HG02623 (cell line): ENCODE measurements around the gene MPPED1.

Experiments used
- ATAC-seq: cut with Tn5 transposase; IDR thresholded peaks from one replicate; pipeline ENCODE4 v1.9.1; 2021; ENCODE audit warnings: moderate library complexity; ENCODE audit not compliant: unreplicated experiment

The MPPED1 gene

DNA sequence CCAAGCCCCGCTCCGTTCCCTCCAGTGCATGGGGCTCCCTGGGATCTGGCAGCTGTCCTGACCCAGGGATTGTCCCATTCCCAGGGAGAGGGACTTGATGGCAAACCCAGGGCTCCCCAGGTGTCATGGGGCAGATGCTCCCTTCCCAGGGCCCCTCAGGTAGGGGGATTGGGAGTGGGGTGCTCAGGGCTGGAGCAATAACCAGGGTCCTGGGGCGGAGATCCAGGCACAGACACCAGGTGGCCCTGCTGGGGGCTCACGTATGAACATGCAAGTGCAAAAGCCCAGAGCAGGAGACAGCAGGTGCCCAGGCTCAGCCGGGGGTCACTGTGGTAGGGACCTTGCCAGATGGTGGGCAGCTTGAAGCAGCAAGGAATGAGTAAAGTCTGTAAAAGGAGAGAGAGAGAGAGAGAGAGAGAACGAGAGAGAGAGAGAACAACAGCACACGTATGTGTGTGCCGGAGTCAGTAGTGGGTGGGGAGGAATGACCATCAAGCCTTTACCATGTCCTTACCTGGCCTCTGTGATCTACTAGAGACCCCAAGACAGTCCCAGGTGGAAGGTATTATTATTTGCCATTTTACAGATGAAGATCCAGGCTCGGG lies 19.3 kb upstream of the MPPED1 start:
- ATAC-seq, result no peak

DNA sequence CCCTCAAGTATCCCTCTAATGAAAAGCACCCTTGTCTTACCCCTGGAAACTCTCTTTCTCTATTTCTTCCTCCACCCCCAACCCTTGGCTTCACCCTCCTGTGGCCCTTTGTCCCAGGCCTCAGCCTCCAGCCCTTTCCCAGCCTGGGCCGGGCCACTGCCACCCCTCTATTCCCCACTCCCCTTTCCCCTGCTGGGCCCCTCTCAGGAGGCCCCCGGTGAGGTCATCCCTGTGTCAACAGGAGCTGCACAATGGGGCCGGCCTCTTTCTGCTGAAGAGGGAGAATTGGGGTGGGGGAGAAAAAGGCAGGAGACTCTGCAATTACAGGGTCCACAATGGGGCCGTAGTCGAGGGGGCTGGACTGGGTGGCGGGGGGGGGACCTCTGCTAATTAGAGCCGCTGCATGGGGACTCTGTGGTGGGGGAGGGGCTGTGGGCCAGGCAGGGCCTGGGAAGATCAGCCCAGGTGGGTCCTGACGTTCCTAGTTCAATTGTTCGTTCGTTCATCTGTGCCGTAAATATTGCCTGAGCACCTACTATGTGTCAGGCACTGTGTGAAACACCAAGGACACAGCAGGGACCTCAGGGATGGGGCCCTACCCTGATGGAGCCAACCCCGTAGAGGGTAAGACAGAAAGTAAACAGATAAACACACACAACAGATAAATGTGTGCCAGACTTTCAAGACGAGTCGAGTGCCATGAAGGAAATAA lies 18.5 kb upstream of the MPPED1 start:
- no peak for ATAC-seq

DNA sequence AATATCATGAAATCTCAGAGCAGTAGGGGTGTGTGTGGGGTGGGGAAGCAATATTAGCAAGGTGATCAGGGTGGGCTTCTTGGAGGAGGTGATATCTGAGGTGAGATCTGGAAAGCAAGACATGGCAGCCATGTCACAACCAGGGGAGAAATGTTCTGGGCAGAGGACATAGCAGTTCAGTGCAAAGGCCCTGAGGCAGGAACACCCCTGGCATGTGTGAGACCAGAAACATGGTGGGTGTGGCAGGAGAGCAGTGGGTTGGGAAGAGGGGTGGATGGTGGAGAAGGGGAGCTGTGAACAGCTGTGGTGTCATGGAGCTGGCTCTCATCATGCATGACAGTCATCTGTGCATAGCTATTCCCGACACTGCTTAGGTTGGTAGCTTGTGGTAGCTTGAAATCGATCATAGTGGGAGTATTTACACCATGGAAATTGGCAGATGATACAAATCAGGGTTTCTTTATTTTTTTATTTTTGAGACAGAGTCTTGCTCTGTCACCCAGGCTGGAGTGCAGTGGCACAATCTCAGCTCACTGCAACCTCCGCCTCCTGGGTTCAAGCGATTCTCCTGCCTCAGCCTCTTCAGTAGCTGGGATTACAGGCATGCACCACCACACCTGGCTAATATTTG lies 17.9 kb upstream of the MPPED1 start:
- no peak for ATAC-seq

DNA sequence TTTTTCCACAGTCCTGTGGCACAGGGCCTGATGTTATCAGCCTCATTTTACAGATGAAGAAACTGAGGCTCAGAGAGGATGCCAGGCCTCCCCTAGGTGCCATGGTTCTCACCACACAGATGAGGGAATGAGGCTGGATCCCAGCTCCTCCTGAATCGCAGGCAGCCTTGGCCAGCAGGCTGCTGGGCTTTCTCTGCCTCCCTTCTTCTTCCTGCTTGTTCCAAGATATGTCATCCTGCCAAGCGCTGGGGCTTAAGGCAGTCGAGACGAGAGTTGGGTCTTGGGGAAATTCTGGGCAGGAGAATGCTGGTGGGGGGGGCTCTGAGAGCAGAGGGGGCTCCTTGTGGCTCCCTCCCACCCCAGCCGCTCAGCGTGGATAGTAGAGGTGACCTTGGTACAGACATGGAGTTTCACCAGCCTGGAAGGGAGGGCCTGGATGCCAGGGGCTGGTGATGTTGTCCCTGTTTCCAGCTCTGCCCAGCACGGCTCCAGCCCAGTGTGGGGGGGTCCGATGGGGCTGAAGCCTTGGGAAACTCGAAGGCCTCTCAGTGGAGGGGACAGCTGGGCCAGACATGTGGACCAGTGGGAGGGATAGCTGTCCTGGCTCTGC lies 16.6 kb upstream of the MPPED1 start:
- no peak for ATAC-seq

DNA sequence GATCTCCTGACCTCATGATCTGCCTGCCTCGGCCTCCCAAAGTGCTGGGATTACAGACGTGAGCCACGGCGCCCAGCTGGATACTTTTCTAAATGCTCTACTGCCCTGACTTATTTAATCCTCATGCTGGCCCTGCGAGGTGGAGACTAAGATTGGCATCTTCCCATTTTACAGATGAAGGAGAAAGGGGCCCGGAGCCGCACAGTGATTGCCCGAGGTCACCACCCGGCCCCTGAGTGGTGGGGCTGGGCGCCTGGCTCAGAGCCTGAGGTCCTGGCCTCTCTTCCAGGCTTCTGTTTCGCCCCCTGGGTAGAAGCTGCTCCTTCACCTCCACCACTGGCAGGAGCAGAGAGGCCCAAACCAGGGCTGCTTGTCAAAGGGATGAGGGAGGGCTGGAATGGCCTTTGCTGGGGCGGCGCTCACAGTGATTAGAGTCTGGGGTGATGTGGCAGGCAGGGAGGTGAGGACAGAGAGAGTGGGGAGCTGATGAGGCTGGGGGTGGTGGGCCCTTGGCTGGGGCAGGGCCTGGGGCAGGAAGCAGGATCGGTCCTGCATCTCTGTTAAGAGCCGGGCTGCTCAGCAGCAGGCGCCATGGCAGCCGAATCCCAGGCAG lies 15.4 kb upstream of the MPPED1 start:
- no peak for ATAC-seq

DNA sequence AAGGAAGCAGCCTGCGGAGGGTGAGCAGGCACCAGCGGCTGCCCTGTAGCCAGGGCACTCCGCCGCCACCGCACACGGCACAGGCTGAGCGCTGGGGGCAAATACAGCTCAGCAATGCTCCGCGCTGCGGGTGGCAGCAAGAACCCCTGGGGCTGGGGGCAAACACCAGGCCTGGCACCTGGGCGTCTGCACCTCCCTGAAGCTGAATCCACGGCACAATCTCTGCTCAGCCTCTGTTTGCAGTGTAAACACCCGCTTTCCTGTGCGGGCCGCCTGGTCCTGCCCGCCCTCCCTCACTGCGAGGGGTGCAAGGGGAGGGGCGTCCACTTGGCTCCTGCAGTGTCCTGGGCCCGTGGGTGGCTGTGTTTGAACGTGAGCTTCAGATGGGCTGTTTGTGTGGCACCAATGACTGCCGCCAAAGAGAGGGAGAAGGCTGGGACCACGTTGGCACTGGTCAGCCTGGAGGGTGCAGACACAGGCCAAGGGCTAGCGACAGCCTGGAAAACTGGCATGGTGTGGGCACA lies 14.8 kb upstream of the MPPED1 start:
- ATAC-seq, result no peak

DNA sequence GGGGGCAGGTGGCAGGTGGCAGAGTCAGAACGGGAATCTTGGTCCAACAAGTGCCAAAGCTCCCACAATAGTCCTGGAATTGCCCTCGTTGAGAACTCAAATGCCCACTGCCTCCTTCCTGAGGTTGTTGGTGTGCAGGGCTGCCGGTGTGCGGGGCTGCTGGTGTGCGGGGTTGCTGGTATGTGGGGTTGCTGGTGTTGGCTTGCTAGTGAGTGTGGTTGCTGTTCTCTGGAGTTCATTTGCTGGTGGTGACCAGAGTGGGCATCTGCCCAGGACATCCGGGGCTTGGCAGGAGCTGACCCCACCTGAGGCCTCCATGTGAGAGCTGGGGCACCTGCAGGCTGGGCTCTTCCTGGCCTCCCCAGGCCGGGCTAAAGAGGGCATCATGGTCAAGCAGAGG lies 14.0 kb upstream of the MPPED1 start:
- ATAC-seq, result no peak

DNA sequence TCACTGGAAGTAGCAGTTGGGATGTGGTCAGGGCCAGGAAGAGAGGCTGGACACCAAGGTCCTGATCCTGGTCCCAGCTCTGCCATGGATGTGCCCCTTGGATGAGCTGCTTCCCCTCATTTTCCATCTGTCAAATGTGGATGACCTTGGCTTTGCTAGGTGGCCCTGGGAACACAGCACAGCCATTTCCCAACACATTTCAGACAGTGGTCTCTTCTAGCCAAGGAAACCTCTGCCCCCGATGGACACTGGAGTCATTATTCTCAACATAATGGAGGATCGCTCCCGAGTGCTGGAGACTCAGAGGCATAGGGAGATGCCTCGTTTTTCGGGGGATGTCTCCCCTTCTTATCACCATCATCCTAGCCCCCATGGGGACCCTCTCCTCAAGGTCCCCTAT lies 13.6 kb upstream of the MPPED1 start:
- ATAC-seq, result no peak

DNA sequence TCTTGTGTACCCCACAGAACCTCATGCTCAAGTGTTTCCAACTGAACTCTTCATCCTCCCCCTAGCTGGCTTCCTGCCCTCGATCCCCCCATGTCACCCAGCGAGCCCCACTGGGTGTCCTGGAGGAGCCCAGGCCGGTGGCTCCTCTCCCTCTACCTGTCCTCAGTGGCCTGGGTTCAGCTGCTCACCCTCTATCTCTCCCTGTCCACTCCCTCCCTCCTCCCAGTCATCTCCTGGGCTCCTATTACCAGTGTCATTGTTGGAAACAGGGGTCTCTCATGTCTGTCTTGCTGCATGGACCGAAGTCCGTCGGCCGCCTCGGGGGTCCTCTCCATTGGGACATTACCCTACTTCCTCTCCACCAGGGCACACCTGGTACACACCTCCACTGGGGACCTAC lies 12.9 kb upstream of the MPPED1 start:
- no peak for ATAC-seq

DNA sequence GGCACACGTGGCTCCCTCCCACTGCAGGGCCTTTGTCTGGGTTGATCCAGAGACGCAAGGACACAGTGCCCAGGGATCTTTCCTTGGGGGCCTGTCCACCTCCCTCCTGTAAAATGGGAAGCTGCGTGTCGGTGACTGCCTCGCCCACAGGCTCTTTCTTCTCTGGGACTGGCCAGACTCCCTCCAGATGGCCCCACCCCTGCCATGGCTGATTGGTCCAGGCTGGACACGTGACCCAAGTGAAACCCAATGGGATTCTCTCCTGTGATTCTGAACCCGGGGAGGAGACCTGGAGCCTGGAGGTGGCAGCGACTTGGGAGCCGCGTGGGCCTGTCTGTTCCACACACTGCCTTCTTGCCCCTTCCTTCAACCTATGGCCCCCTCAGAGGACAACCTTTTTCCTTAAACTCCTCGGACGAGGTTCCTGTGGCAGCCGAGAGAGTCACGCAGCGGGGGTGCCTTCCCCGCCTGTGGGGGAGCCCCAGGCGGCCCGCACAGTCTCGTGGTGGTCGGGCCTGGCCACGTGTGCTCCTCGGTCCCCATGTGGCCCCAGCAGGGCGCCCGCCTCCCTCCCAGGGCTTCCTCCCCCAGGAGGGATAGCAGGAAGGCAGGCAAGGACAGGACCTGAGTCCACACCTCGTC lies 12.4 kb upstream of the MPPED1 start:
- no peak for ATAC-seq

DNA sequence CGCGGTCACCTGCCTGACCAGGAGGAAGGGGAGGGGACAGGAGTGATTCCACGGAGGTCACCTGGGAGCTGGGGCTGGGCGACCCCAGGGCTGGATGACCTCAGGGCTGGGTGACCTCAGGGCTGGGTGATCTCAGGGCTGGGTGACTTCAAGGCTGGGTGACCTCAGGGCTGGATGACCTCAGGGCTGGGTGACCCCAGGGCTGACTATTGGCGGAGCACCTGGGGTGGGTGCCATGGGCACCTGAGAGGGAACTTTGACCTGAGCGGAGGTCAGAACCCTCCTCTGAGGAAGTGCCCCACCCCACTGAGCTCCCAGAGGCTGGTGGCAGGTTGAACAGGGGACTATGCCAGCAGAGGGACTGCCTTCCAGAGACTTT lies 11.8 kb upstream of the MPPED1 start:
- no peak for ATAC-seq

DNA sequence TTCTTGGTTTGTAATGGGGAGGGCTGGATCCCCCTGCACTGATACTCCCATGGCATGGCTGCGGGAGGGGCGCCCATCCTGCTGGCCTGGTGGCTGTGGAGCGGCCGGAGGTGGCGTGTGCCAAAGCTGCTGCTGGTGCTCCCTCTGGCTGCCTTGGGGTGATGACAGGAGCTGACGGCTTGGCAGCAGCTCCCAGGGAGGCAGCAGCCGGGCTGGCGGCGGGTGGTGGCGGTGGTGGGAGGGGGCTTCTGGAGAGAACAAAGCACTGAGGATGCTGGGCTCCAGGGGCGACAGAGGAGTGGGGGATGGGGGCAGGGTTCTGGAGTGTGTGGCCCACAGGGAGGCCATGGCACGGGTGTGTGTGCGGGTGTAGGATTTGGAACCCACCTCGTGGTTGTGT lies 11.4 kb upstream of the MPPED1 start:
- ATAC-seq, result no peak

DNA sequence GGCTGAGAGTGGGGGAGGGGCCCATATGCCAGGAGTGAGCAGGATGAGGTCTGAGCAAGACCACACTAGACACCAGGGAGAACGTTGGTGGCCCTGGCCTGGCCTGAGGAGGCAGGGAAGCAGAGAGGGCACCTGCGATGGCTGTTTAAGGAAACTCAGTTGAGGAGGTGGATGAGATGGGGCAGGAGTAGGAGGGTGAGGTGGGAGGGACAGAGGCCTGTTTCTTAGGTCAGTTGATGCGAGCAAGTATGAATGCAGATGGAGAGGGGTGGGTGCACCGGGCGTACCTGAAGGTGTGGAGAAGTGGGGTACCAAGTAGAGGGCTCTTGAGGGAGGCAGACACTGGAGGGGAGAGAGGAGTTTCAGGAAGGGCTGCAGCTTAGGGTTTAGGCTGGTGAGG lies 10.6 kb upstream of the MPPED1 start:
- no peak for ATAC-seq

DNA sequence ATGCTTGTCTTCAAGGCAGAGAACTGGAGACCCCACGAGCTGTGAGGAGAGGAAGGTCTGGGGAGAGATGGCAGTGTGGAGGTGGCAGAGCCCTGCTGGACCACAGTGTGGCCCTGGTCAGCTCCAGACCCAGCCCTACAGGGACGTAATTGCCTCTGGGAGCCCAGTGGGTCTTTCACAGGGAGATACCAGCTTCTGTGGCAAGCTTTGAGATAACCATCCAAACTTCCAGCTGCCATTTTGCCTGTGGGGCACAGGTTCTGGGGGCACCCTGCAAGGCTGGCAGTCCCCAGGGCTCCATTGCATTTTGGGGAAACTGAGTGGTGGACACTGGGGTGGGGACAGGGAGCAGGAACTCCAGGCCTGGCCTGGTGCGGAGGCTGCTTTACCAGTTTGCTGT lies 10.2 kb upstream of the MPPED1 start:
- ATAC-seq, result no peak

DNA sequence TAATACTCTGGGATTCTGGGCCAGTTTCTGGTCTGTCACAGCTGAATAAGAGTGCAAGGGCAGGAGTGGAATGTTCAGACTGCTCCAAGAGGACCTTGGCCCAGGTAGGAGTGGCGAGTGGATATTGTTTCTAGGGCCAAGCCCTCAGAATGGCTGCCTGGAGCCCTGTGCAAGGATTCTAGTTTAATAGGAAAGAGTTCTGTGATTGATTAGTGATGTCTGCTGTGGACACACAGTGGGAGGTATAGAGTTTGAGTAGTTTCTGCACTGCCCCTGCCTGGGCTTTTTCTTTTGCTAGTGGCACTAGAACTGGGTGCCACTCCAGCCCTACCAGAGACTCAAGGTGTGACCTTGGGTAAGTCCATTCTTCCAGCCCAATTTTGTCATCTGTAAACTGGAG lies 9.7 kb upstream of the MPPED1 start:
- ATAC-seq, result no peak

DNA sequence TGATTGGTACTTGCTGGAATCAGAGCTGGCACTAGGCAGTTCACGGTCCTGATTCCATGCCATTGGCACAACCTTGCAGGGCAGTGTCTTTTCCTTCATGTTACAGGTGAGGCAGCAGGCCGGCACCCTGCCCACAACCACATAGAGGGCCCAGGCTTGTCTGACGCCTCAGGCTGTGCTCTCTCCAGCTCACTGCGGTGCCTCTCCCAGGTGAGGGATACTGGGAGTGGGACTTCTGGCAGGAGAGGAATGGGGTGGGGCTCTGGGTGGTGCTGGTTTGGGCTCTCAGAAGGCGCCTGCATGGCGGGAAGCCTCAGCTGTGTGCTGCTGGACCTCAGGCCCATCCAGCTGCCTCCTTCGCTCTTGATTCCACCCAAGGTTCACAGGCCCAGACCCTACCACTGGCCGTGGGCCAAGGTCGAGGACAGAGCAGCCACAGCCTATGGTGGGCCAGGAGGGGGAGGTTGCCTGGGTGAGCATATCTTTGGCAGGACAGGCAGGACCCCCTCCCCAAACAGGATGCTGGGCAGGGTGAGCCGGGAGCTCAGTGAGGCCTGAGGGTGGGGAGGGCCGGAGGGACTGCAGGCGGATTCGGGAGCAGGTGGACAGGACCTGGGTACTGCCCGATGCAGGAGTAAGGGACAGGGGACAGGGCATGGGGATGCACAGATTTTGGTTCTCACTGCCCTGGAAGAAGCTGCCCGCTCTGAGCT lies 7.0 kb upstream of the MPPED1 start:
- no peak for ATAC-seq

DNA sequence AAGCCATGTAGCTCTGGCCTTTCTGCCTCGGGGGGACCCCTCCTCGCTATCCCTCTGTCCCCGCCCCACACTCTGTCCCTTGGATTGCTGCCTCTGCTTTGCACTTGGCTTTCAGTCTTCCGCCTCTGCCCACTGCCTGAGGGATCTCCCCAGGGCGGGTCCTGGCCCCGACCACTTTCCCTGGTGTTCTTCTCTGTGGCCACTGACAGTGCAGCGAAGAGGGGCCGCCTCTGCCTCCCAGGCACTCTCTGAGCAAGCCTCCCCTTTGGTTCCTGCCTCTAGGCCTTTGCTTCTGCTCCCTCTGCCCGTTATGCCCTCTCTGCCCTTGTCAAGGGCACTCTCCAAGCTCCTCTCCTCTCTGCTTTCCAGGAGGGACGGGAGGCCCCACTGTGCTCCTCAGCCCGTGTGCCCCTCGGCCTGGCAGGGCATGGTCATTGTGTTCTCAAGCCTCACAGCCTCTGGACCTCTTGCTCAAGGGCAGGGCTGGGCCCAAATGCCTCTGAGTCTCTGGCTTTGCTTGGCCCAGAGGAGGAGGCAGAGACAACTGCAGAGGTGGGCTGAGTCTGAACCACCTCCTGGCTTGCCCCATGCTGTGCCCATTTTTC lies 5.5 kb upstream of the MPPED1 start:
- no peak for ATAC-seq

DNA sequence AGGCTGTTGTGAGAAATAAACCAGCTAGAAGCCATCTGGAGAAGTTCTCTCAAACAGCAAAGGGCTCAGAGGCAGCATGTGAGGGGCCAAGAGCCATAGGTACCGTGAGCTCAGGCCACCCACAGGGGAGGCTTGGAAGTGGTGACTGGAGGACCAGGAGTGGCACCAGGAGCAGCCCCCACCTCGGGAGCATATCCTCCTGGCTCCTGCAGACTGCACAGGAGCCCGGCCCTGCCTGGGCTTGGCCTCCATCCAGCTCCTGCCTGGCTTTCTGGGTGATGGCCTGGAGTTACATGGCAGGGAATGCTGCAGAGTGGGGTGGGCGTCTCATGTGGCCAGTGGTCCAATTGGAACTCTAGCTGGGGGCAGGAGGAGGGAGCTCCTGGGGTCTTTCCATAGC lies 4.2 kb upstream of the MPPED1 start:
- ATAC-seq, result no peak

DNA sequence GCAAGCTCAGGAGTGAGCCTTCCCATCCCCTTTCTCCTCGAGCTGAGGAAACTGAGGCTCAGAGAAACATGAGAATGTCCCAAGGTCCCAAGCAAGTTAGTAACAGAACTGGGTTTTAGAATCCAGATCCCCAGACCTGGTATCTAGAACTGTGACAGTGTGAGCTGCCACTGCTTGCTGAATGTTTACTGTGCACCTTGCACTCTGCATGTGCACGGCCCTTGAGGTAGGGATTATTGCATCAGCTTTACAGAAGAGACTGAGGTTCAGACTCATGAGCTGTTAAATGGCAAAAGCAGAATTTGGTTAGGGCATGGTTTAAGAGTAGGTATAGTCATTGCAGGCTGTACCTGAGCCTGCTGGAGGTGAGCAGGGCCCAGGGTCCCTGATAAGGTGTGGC lies 3.8 kb upstream of the MPPED1 start:
- no peak for ATAC-seq

DNA sequence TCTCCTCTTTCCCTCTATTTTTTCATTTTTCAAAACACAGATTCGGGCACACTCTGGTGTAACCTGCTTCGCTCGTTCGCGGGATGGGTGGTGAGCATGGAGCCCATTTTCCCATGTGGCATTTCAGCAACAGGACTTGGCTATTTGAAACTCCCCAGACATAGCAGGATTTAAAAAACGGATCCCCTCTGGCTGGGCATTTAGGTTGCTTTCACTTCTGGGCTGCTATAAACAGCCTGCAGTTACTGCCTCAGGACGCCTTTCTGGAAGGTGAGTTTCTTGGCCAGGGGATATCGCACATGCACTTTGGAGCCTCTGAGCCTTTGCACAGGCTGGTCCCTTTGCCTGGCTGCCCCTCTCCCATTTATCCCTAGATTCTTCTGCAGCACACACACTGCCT lies 2.8 kb upstream of the MPPED1 start:
- no peak for ATAC-seq
